Peyer's patch (tissue), 4 donors: ENCODE results near the gene LIMK1.

Experiments
- POLR2A ChIP-seq, 2 donors: fragments of 450-650 bp; IDR thresholded peaks; one replicate each; pipeline ENCODE4 v1.5.1; 2017; ENCODE audit warnings: antibody characterized with exemption in 2 of 2, mild to moderate bottlenecking in 2 of 2, moderate library complexity in 2 of 2
- TF ChIP-seq, protein P1 (sequence below), 6 experiments: fragments of 450-650 bp in 4 of 6; fragments of 200-600 bp in 2 of 6; sonication (generic) in 1 of 6; IDR thresholded peaks; one replicate each; pipeline ENCODE4 v1.5.1; 2017 to 2019; ENCODE audit warnings: antibody characterized with exemption in 6 of 6, mild to moderate bottlenecking in 3 of 6, moderate library complexity in 1 of 6

DNA sequence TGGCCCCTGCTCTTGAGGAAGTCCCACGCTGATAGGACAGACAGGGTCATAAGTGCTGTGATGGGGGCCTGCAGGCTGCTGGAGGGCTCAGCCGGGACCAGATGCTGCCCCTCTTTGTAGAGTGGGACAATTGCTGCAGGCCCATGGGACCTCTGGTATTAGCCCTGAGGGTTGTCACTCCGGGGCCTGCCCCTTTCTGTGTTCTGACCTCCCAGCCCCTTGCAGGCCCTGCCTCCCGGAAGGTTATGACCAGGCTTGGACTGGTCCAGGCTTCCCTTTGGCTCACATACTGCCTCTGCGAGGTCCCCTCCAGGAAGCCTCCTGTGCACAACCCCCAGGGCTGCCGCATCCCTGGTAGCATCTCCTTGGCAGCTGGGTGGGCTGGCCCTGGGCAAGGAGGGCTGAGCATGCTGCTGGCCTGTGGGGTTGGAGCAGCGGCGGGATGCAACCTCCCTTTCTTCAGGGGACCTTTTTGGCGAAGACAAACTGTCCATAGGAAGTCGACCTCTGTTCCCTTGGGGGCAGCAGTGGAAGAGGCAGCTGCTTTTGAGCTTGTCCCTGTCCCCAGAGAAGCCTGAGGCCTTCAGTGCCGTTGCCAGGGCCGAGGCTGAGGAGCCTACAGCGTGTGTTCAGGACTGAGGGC is 8.8 kb downstream of the LIMK1 start:
- TF ChIP-seq, protein P1, sequence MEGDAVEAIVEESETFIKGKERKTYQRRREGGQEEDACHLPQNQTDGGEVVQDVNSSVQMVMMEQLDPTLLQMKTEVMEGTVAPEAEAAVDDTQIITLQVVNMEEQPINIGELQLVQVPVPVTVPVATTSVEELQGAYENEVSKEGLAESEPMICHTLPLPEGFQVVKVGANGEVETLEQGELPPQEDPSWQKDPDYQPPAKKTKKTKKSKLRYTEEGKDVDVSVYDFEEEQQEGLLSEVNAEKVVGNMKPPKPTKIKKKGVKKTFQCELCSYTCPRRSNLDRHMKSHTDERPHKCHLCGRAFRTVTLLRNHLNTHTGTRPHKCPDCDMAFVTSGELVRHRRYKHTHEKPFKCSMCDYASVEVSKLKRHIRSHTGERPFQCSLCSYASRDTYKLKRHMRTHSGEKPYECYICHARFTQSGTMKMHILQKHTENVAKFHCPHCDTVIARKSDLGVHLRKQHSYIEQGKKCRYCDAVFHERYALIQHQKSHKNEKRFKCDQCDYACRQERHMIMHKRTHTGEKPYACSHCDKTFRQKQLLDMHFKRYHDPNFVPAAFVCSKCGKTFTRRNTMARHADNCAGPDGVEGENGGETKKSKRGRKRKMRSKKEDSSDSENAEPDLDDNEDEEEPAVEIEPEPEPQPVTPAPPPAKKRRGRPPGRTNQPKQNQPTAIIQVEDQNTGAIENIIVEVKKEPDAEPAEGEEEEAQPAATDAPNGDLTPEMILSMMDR (IDR thresholded peaks at IDR 0.05) = no peak
- no peak for TF ChIP-seq POLR2A (IDR thresholded peaks at IDR 0.05)
